Inferior parietal cortex (tissue), 1 donor: Measurements from ENCODE around the gene XYLT1.

ENCODE experiments used
- DNase-seq: peaks from one replicate; pipeline ENCODE4 v3.0.0-alpha.2; 2016; ENCODE audit errors: extremely low spot score

XYLT1 gene

GRCh38 chr16:17374668-17375255, 96.0 kb downstream of the XYLT1 start:
- no peak for DNase-seq

- DNase-seq, result no peak
These were observed 97.2 kb downstream of the XYLT1 start for GRCh38 chr16:17373533-17373932.

GRCh38 chr16:17372386-17372785, 98.4 kb downstream of the XYLT1 start:
- no peak for DNase-seq

- no peak for DNase-seq
These were observed 99.5 kb downstream of the XYLT1 start for GRCh38 chr16:17371299-17371698.

GRCh38 chr16:17370731-17371285, 100.0 kb downstream of the XYLT1 start:
- DNase-seq, result no peak

GRCh38 chr16:17370223-17370707, 100.5 kb downstream of the XYLT1 start:
- DNase-seq, result no peak

GRCh38 chr16:17369421-17370222, 101.1 kb downstream of the XYLT1 start:
- no peak for DNase-seq

- no peak for DNase-seq
These were observed 101.8 kb downstream of the XYLT1 start for GRCh38 chr16:17368951-17369350.

GRCh38 chr16:17368446-17368845, 102.3 kb downstream of the XYLT1 start:
- DNase-seq, result no peak

GRCh38 chr16:17367923-17368322, 102.8 kb downstream of the XYLT1 start:
- no peak for DNase-seq

GRCh38 chr16:17367036-17367435, 103.7 kb downstream of the XYLT1 start:
- DNase-seq, result no peak

GRCh38 chr16:17366299-17366961, 104.3 kb downstream of the XYLT1 start:
- DNase-seq, result no peak

GRCh38 chr16:17365591-17366298, 105.0 kb downstream of the XYLT1 start:
- DNase-seq, result no peak

- DNase-seq, result no peak
These were observed 105.6 kb downstream of the XYLT1 start for GRCh38 chr16:17365211-17365541.

GRCh38 chr16:17364319-17365210, 106.2 kb downstream of the XYLT1 start:
- DNase-seq, result no peak

- DNase-seq, result no peak
These were observed 107.8 kb downstream of the XYLT1 start for GRCh38 chr16:17362946-17363345.

GRCh38 chr16:17362183-17362582, 108.6 kb downstream of the XYLT1 start:
- no peak for DNase-seq

- no peak for DNase-seq
These were observed 110.1 kb downstream of the XYLT1 start for GRCh38 chr16:17360693-17361122.

- DNase-seq, result no peak
These were observed 110.9 kb downstream of the XYLT1 start for GRCh38 chr16:17359788-17360390.

GRCh38 chr16:17358846-17359245, 111.9 kb downstream of the XYLT1 start:
- no peak for DNase-seq
